HCT116 (cell line): Measurements from ENCODE around the gene OR1M1. TPM values are rescaled to one million over a fixed set of nuclear protein-coding genes. Genes with fewer than 3 reads are reported as not detected.
A peak's percentile ranks its signal among the peaks of the same experiment; 100 is the strongest.

Experiments
- ATAC-seq: fragments of 200-7000 bp; cut with Tn5 transposase; 2 replicates; pipeline ENCODE4 v1.9.1; 2020; ENCODE audit warnings: mild to moderate bottlenecking, moderate library complexity
- BruUV-seq: library from RNA; stranded (reverse); fragments of 400-500 nt; replicated peaks from 2 replicates; lab custom pipeline; 2021; lab: Mats Ljungman, UMichigan
- CTCF ChIA-PET: fragments of 300-600 bp; sonication (Branson Sonifier 250); formaldehyde crosslinking; loops from one replicate; lab custom pipeline; 2021; ENCODE audit warnings: antibody characterized with exemption; lab: Charles Lee
- POLR2A ChIA-PET: fragments of 300-600, 350-600 bp; sonication (Branson Sonifier 250); formaldehyde crosslinking; loops from one replicate; lab custom pipeline; 2021; ENCODE audit warnings: antibody characterized with exemption; lab: Charles Lee
- RAD21 ChIA-PET, 2 experiments: fragments of 300-600 bp; sonication (Branson Sonifier 250); formaldehyde crosslinking; loops; one replicate each; lab custom pipeline; 2023; ENCODE audit warnings: low total read pairs in 2 of 2; ENCODE audit not compliant: uncharacterized antibody in 2 of 2, unreplicated experiment in 2 of 2, low non-redundant PET in 1 of 2; lab: Charles Lee
- DNase-seq: peaks from one replicate; pipeline ENCODE4 v3.0.0-alpha.2; 2010; ENCODE audit warnings: low read depth, low spot score
- H2AFZ ChIP-seq: fragments of 200-600 bp; shearing (Covaris generic), sonication (generic); 2 replicates; pipeline ENCODE4 v1.6.1; 2017; ENCODE audit warnings: low read depth, mixed run types, mixed read lengths, antibody characterized with exemption, low read length; ENCODE audit not compliant: poor library complexity, severe bottlenecking
- H3K27ac ChIP-seq: 2 replicates; pipeline ENCODE4 v1.5.1; 2012; ENCODE audit warnings: low read depth, low read length
- H3K27me3 ChIP-seq: fragments of 200-600 bp; sonication (generic); 2 replicates; pipeline ENCODE4 v1.6.1; 2016; ENCODE audit warnings: mixed run types, low read length, mixed read lengths; ENCODE audit not compliant: insufficient read depth
- H3K36me3 ChIP-seq, 2 experiments: fragments of 200-500 bp in 1 of 2; fragments of 200-600 bp in 1 of 2; sonication (Bioruptor generic) in 1 of 2; sonication (generic) in 1 of 2; 2 replicates each; pipeline versions ENCODE4 v1.5.1 to v1.6.1; 2014 to 2016; ENCODE audit warnings: low read length in 2 of 2, inconsistent platforms in 1 of 2, mixed read lengths in 1 of 2, mixed run types in 1 of 2; ENCODE audit not compliant: insufficient read depth in 2 of 2, control insufficient read depth in 1 of 2
- H3K4me1 ChIP-seq, 2 experiments: fragments of 200-600 bp in 1 of 2; sonication (generic) in 1 of 2; 2 replicates each; pipeline versions ENCODE4 v1.5.1 to v1.6.1; 2012 to 2017; ENCODE audit warnings: low read length in 2 of 2, inconsistent platforms in 1 of 2, mild to moderate bottlenecking in 1 of 2, mixed read lengths in 1 of 2, mixed run types in 1 of 2, moderate library complexity in 1 of 2; ENCODE audit not compliant: insufficient read depth in 2 of 2, control insufficient read depth in 1 of 2
- H3K4me2 ChIP-seq: fragments of 200-600 bp; sonication (generic); 2 replicates; pipeline ENCODE4 v1.6.1; 2017; ENCODE audit warnings: mixed run types, low read length, mixed read lengths
- H3K4me3 ChIP-seq, 2 experiments: fragments of 200-600 bp in 1 of 2; sonication (generic) in 1 of 2; replicated peaks in 1 of 2; 2 replicates each; pipeline ENCODE4 v1.5.1; 2011 to 2016; ENCODE audit warnings: low read length in 2 of 2, control low read depth in 1 of 2, low read depth in 1 of 2, mild to moderate bottlenecking in 1 of 2, mixed read lengths in 1 of 2, mixed run types in 1 of 2
- H3K79me2 ChIP-seq: fragments of 200-600 bp; sonication (generic); 2 replicates; pipeline ENCODE4 v1.6.1; 2017; ENCODE audit warnings: mild to moderate bottlenecking, mixed run types, low read length, moderate library complexity, mixed read lengths; ENCODE audit not compliant: insufficient read depth
- H3K9ac ChIP-seq: fragments of 200-600 bp; sonication (generic); 2 replicates; pipeline ENCODE4 v1.6.1; 2016; ENCODE audit warnings: low read length, mixed read lengths
- H3K9me2 ChIP-seq: fragments of 200-600 bp; sonication (generic), shearing (Covaris generic); 2 replicates; pipeline ENCODE4 v1.6.1; 2017; ENCODE audit warnings: mixed run types, mild to moderate bottlenecking, moderate library complexity; ENCODE audit not compliant: insufficient read depth
- H3K9me3 ChIP-seq, 2 experiments: fragments of 200-500 bp in 1 of 2; fragments of 200-600 bp in 1 of 2; sonication (Bioruptor generic) in 1 of 2; sonication (generic) in 1 of 2; 2 replicates each; pipeline ENCODE4 v1.6.1; 2014 to 2017; ENCODE audit warnings: low read length in 2 of 2, mixed read lengths in 2 of 2, inconsistent platforms in 1 of 2, low read depth in 1 of 2, mild to moderate bottlenecking in 1 of 2, mixed run types in 1 of 2, moderate library complexity in 1 of 2; ENCODE audit not compliant: control insufficient read depth in 1 of 2, insufficient read depth in 1 of 2
- H4K20me1 ChIP-seq: fragments of 200-600 bp; sonication (generic), shearing (Covaris generic); 2 replicates; pipeline ENCODE4 v1.6.1; 2017; ENCODE audit warnings: mixed run types, mild to moderate bottlenecking, moderate library complexity; ENCODE audit not compliant: insufficient read depth
- ATF3 ChIP-seq: IDR thresholded peaks from 2 replicates; pipeline ENCODE4 v1.6.1; 2012
- CBX3 ChIP-seq: IDR thresholded peaks from 2 replicates; pipeline ENCODE4 v1.6.1; 2012; ENCODE audit warnings: low read depth
- CEBPB ChIP-seq: IDR thresholded peaks from 2 replicates; pipeline ENCODE4 v1.6.1; 2012; ENCODE audit warnings: low read depth
- CTCF ChIP-seq, 3 experiments: fragments of 200-600 bp in 1 of 3; sonication (generic) in 1 of 3; IDR thresholded peaks in 2 of 3; conservative IDR thresholded peaks in 1 of 3; 2 replicates each; pipeline ENCODE4 v1.5.1; 2012 to 2017; ENCODE audit warnings: low read depth in 2 of 3, low read length in 2 of 3, antibody characterized with exemption in 1 of 3, borderline replicate concordance in 1 of 3, control low read depth in 1 of 3, mild to moderate bottlenecking in 1 of 3, mixed read lengths in 1 of 3, mixed run types in 1 of 3, moderate library complexity in 1 of 3; ENCODE audit not compliant: insufficient read depth in 1 of 3
- EGR1 ChIP-seq: IDR thresholded peaks from 2 replicates; pipeline ENCODE4 v1.6.1; 2012; ENCODE audit warnings: low read depth
- ELF1 ChIP-seq: IDR thresholded peaks from 2 replicates; pipeline ENCODE4 v1.6.1; 2012; ENCODE audit warnings: low read depth, borderline replicate concordance
- EZH2 ChIP-seq: fragments of 200-600 bp; sonication (generic); IDR thresholded peaks from 2 replicates; pipeline ENCODE4 v1.6.1; 2017; ENCODE audit warnings: antibody characterized with exemption, mixed run types
- FOSL1 ChIP-seq: IDR thresholded peaks from 2 replicates; pipeline ENCODE4 v1.6.1; 2012; ENCODE audit warnings: low read depth
- JUND ChIP-seq: IDR thresholded peaks from 2 replicates; pipeline ENCODE4 v1.6.1; 2012
- MAX ChIP-seq: IDR thresholded peaks from 2 replicates; pipeline ENCODE4 v1.6.1; 2012
- POLR2A ChIP-seq: IDR thresholded peaks from 2 replicates; pipeline ENCODE4 v1.7.0; 2011; ENCODE audit warnings: borderline replicate concordance; ENCODE audit not compliant: insufficient read depth, insufficient read length; ENCODE audit errors: extremely low read depth
- POLR2AphosphoS5 ChIP-seq: IDR thresholded peaks from 2 replicates; pipeline ENCODE4 v1.6.1; 2011; ENCODE audit warnings: mild to moderate bottlenecking, low read depth, low read length, moderate library complexity
- RAD21 ChIP-seq: IDR thresholded peaks from 2 replicates; pipeline ENCODE4 v1.6.1; 2012; ENCODE audit warnings: low read depth, mild to moderate bottlenecking
- REST ChIP-seq: IDR thresholded peaks from 2 replicates; pipeline ENCODE4 v1.6.1; 2012; ENCODE audit warnings: low read depth
- SIN3A ChIP-seq: IDR thresholded peaks from 2 replicates; pipeline ENCODE4 v1.6.1; 2012; ENCODE audit warnings: low read depth
- SRF ChIP-seq: IDR thresholded peaks from 2 replicates; pipeline ENCODE4 v1.6.1; 2012; ENCODE audit warnings: low read depth
- TCF7L2 ChIP-seq: IDR thresholded peaks from 2 replicates; pipeline ENCODE4 v1.7.0; 2011; ENCODE audit warnings: borderline replicate concordance, inconsistent platforms; ENCODE audit not compliant: insufficient read depth, insufficient read length; ENCODE audit errors: extremely low read depth
- ZFX ChIP-seq: fragments of 450-650 bp; IDR thresholded peaks from 2 replicates; pipeline ENCODE4 v1.6.1; 2017
- ZNF274 ChIP-seq: fragments of 200-500 bp; sonication (Bioruptor generic); IDR thresholded peaks from 2 replicates; pipeline ENCODE4 v1.6.1; 2014; ENCODE audit warnings: mild to moderate bottlenecking, low read depth, low read length, inconsistent platforms
- intact Hi-C: fragments of 100-400 bp; cut with micrococcal nuclease; formaldehyde crosslinking; loops from 2 replicates; pipeline ENCODE4 v1.10.0; 2022
- total RNA-seq: library from RNA; stranded (reverse); gene quantifications from one replicate; pipeline ENCODE4 v1.2.1, GENCODE V29; 2021; ENCODE audit not compliant: unreplicated experiment

OR1M1 gene
- total RNA-seq, 1 experiment from 2014 or later, result not detected

GRCh38 chr19:9075064-9075949 lies 11.6 kb upstream of the OR1M1 start (continued):
- peak; percentile 50 for TF ChIP-seq RAD21
- peak; percentile 78 for TF ChIP-seq POLR2AphosphoS5
- TF ChIP-seq TCF7L2, result peak; percentile 100
- TF ChIP-seq MAX, result peak; percentile 92
- peak; percentile 70 for TF ChIP-seq CEBPB

- POLR2A ChIA-PET, result no interaction called here
Measured at GRCh38 chr19:9076901-9077300, 10.0 kb upstream of the OR1M1 start.

More at GRCh38 chr19:9076901-9077300, 10.0 kb upstream of the OR1M1 start:
- no peak overlapping the region for H3K9ac ChIP-seq
- 0 out of 2 replicates have a peak overlapping the region, but pooled peaks have one; percentile 66 for H3K4me2 ChIP-seq
- no peak overlapping the region; the same call in 1 of the 2 replicates for H3K27ac ChIP-seq
- H3K4me1 ChIP-seq, result peaks cover 31 to 40% of the 10 kb centered on the region in 2 experiments
- no peaks in the 10 kb centered on the region for H3K27me3 ChIP-seq
- no peaks in the 10 kb centered on the region for H4K20me1 ChIP-seq
- no peak for DNase-seq
- H3K36me3 ChIP-seq, result no peaks in the 10 kb centered on the region
- ChIA-PET RAD21 (no interaction called here), CTCF (no interaction called here)
- no peaks in the 10 kb centered on the region for H3K79me2 ChIP-seq
- no TSS peak for BruUV-seq
- intact Hi-C loops, result no loop called here
- H3K9me3 ChIP-seq, result no peaks in the 10 kb centered on the region
- no peak overlapping the region for H3K4me3 ChIP-seq
- TF ChIP-seq FOSL1 (no peak), SRF (no peak), ZNF274 (no peak), ATF3 (no peak), TCF7L2 (no peak), ZFX (no peak), JUND (no peak), CBX3 (no peak), ELF1 (no peak), EGR1 (no peak), REST (no peak), RAD21 (no peak), POLR2AphosphoS5 (no peak), SIN3A (no peak), EZH2 (no peak), CEBPB (no peak), POLR2A (no peak), CTCF (IDR thresholded peaks at IDR 0.05 in 2 of 3, conservative IDR thresholded peaks at IDR 0.05 in 1 of 3; ENCODE audit: borderline replicate concordance in 1 of 3, insufficient read depth in 1 of 3, low read depth in 2 of 3, low read length in 2 of 3) (no peak)
- no peaks in the 10 kb centered on the region for H3K9me2 ChIP-seq
- no peak overlapping the region for H2AFZ ChIP-seq
- no peak for ATAC-seq
